Subcutaneous adipose tissue (tissue), 4 donors: Measurements from ENCODE around the gene ULK1. TPM values are rescaled to one million over a fixed set of nuclear protein-coding genes. Genes with fewer than 3 reads are reported as not detected.

Experiments used
- CTCF ChIP-seq: fragments of 450-650 bp; IDR thresholded peaks from one replicate; pipeline ENCODE4 v1.5.1; 2016; ENCODE audit warnings: low read depth, mild to moderate bottlenecking, control low read depth, antibody characterized with exemption, moderate library complexity
- total RNA-seq, 4 donors: library from RNA; depleted of rRNA; stranded (reverse); fragments of >200 nt; gene quantifications; one replicate each; pipeline ENCODE4 v1.1.0, GENCODE V29; 2016

The ULK1 gene
- total RNA-seq, 4 donors from 2014 or later, result 10.9 to 35.8 (median 16.3) TPM

GRCh38 chr12:131938082-131938481 is 43.7 kb downstream of the ULK1 start:
- TF ChIP-seq CTCF, result no peak

GRCh38 chr12:131939007-131939406 is 44.6 kb downstream of the ULK1 start:
- TF ChIP-seq CTCF, result no peak

GRCh38 chr12:131940141-131940547 is 45.7 kb downstream of the ULK1 start:
- no peak for TF ChIP-seq CTCF

- TF ChIP-seq CTCF, result no peak
These were observed 46.9 kb downstream of the ULK1 start for GRCh38 chr12:131941116-131941986.

GRCh38 chr12:131941987-131942341 is 47.5 kb downstream of the ULK1 start:
- no peak for TF ChIP-seq CTCF

GRCh38 chr12:131942671-131943070 is 48.2 kb downstream of the ULK1 start:
- TF ChIP-seq CTCF, result no peak

- TF ChIP-seq CTCF, result no peak
These were observed 49.0 kb downstream of the ULK1 start for GRCh38 chr12:131943389-131943788.
